Keratinocyte (primary cell): ENCODE results near the gene KIF2C. TPM values are rescaled to one million over a fixed set of nuclear protein-coding genes. Genes with fewer than 3 reads are reported as not detected.

ENCODE experiments used
- DNase-seq: peaks from one replicate; pipeline ENCODE4 v3.0.0-alpha.2; 2011; ENCODE audit warnings: low read depth, missing footprints, low spot score
- FAIRE-seq: peaks from 2 replicates; lab custom pipeline; 2011; peaks lifted over from hg19 to GRCh38; lab: Jason Lieb, UNC
- H2AFZ ChIP-seq: 2 replicates; pipeline ENCODE4 v1.6.0; 2012; ENCODE audit warnings: low read length, control low read depth, inconsistent platforms; ENCODE audit not compliant: control insufficient read depth
- H3K27ac ChIP-seq: 2 replicates; pipeline ENCODE4 v1.5.1; 2011; ENCODE audit warnings: low read length; ENCODE audit not compliant: control insufficient read depth, insufficient read depth
- H3K27me3 ChIP-seq: 3 replicates; pipeline ENCODE4 v1.6.0; 2011; ENCODE audit warnings: low read length; ENCODE audit not compliant: control insufficient read depth, insufficient read depth; ENCODE audit errors: extremely low read depth
- H3K36me3 ChIP-seq, 2 experiments: 2 replicates in 1 of 2; 3 replicates in 1 of 2; pipeline ENCODE4 v1.5.1; 2011; ENCODE audit warnings: low read length in 2 of 2, mild to moderate bottlenecking in 1 of 2; ENCODE audit not compliant: control insufficient read depth in 2 of 2, insufficient read depth in 2 of 2; ENCODE audit errors: extremely low read depth in 1 of 2
- H3K4me1 ChIP-seq: 3 replicates; pipeline ENCODE4 v1.5.1; 2011; ENCODE audit warnings: low read length; ENCODE audit not compliant: control insufficient read depth, insufficient read depth; ENCODE audit errors: extremely low read depth
- H3K4me2 ChIP-seq: 3 replicates; pipeline ENCODE4 v1.6.0; 2011; ENCODE audit warnings: low read depth, low read length; ENCODE audit not compliant: control insufficient read depth, insufficient read depth; ENCODE audit errors: extremely low read depth
- H3K4me3 ChIP-seq, 3 experiments: fragments of 200-600 bp in 1 of 3; sonication (generic) in 1 of 3; 2 replicates in 2 of 3; 3 replicates in 1 of 3; pipeline ENCODE4 v1.5.1; 2011 to 2016; ENCODE audit warnings: low read length in 3 of 3, mild to moderate bottlenecking in 3 of 3, control low read depth in 2 of 3, inconsistent platforms in 1 of 3, low read depth in 1 of 3, mixed read lengths in 1 of 3, mixed run types in 1 of 3, moderate library complexity in 1 of 3; ENCODE audit not compliant: control insufficient read depth in 2 of 3, insufficient read depth in 2 of 3; ENCODE audit errors: extremely low read depth in 1 of 3
- H3K79me2 ChIP-seq: 2 replicates; pipeline ENCODE4 v1.6.0; 2012; ENCODE audit warnings: low read length; ENCODE audit not compliant: control insufficient read depth, insufficient read depth
- H3K9ac ChIP-seq: 3 replicates; pipeline ENCODE4 v1.6.0; 2011; ENCODE audit warnings: low read length; ENCODE audit not compliant: control insufficient read depth, insufficient read depth; ENCODE audit errors: extremely low read depth
- H3K9me1 ChIP-seq: 3 replicates; pipeline ENCODE4 v1.6.0; 2011; ENCODE audit warnings: low read length; ENCODE audit not compliant: control insufficient read depth, insufficient read depth; ENCODE audit errors: extremely low read depth
- H3K9me3 ChIP-seq: 2 replicates; pipeline ENCODE4 v1.5.1; 2012; ENCODE audit warnings: low read depth, low read length; ENCODE audit not compliant: control insufficient read depth
- H4K20me1 ChIP-seq: 3 replicates; pipeline ENCODE4 v1.6.0; 2011; ENCODE audit warnings: low read length; ENCODE audit not compliant: control insufficient read depth, insufficient read depth; ENCODE audit errors: extremely low read depth
- CTCF ChIP-seq, 3 experiments: IDR thresholded peaks in 1 of 3; conservative IDR thresholded peaks in 1 of 3; optimal IDR thresholded peaks in 1 of 3; 2 replicates in 2 of 3; 3 replicates in 1 of 3; pipeline versions ENCODE3 to v1.5.1; 2011; ENCODE audit warnings: low read length in 3 of 3, mild to moderate bottlenecking in 3 of 3, moderate library complexity in 2 of 3, control low read depth in 1 of 3, inconsistent platforms in 1 of 3; ENCODE audit not compliant: insufficient read depth in 2 of 3; ENCODE audit errors: extremely low read depth in 1 of 3
- EZH2 ChIP-seq: IDR thresholded peaks from one replicate; pipeline ENCODE4 v1.6.1; 2012; ENCODE audit warnings: inconsistent platforms, mild to moderate bottlenecking, low read length, moderate library complexity
- dilution Hi-C: fragments of 300-500 bp; cut with MboI; formaldehyde crosslinking; loops from one replicate; pipeline ENCODE4 v1.7.0; 2020; ENCODE audit warnings: low sequenced_read_pairs; ENCODE audit not compliant: extremely low pct_ligation_motif_present
- polyA plus RNA-seq, 5 experiments: library from polyadenylated mRNA; depleted of rRNA in 3 of 5; stranded (reverse) in 3 of 5; stranded (forward) in 1 of 5; unstranded in 1 of 5; fragments of >200 nt; gene quantifications; 1 replicate in 1 of 5; 2 replicates in 3 of 5; 3 replicates in 1 of 5; pipeline versions ENCODE4 v1.2.1 to v1.2.3, GENCODE V29; 2011 to 2012; ENCODE audit warnings: missing spikeins in 2 of 5, low read depth in 1 of 5, low replicate concordance in 1 of 5

Gene KIF2C
- polyA plus RNA-seq, 1 donor (not counting 4 experiments of a cell fraction or from before 2014, with no cell fraction given), result 16.3 TPM

DNA sequence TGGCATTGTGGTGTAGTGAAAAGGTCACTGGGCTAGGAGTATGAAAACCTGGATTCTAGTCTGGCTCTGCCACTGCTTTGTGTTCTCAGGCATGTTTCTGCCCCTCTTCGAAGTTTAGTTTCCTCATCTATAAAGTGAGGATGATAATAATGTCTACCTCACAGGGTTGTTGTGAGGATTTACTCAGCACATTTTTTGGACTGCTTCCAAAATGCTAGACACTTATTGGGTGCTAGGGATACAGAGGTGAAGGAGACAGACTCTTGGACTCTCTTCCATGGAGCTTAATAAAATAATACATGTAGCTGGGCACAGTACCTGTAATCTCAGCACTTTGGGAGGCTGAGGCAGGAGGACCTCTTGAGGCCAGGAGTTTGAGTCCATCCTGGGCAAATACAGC lies 3.6 kb downstream of the KIF2C start:
- no peak overlapping the region for H3K27ac ChIP-seq
- H4K20me1 ChIP-seq, result no peaks in the 10 kb centered on the region
- peaks cover 33% of the 10 kb centered on the region for H3K79me2 ChIP-seq
- H3K9me1 ChIP-seq, result no peaks in the 10 kb centered on the region
- DNase-seq, result no peak
- FAIRE-seq, result no peak
- no peak overlapping the region for H3K4me2 ChIP-seq
- TF ChIP-seq EZH2 (no peak), CTCF (optimal IDR thresholded peaks at IDR 0.05 in 1 of 3, IDR thresholded peaks at IDR 0.05 in 1 of 3, conservative IDR thresholded peaks at IDR 0.05 in 1 of 3; ENCODE audit: extremely low read depth in 1 of 3, insufficient read depth in 2 of 3, low read length in 3 of 3) (no peak)
- no peaks in the 10 kb centered on the region for H3K27me3 ChIP-seq
- H3K4me1 ChIP-seq, result peaks cover 6% of the 10 kb centered on the region
- no peak overlapping the region for H3K4me3 ChIP-seq
- dilution Hi-C loops, result no loop called here
- H3K36me3 ChIP-seq, result peaks cover 0 to 30% of the 10 kb centered on the region in 2 experiments
- H3K9me3 ChIP-seq, result no peaks in the 10 kb centered on the region
- no peak overlapping the region for H3K9ac ChIP-seq
- no peak overlapping the region for H2AFZ ChIP-seq

DNA sequence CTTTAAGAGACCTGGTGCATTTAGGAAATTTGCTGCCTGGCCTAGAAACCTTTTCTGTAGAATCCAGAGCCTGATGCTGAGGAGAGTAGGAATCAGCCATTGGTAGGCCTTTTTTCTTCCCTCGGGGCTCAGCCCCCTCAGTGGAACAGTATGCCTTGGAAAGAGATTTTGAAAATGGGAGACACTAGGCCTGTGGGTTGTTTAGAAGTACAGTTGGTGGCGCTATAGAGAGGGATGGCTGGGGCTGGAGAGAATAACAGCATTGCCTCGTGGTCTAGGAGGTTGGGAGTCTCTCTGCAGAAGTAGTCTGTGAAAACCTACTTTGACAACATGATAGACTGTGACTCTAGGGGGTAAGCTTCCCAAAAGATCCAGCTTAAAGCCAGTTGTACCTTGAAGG lies 8.2 kb downstream of the KIF2C start:
- H3K9ac ChIP-seq, result no peak overlapping the region
- H3K4me2 ChIP-seq, result no peak overlapping the region
- no peaks in the 10 kb centered on the region for H3K4me1 ChIP-seq
- H3K36me3 ChIP-seq, result peaks cover 2 to 38% of the 10 kb centered on the region in 2 experiments
- H4K20me1 ChIP-seq, result no peaks in the 10 kb centered on the region
- DNase-seq, result no peak
- FAIRE-seq, result no peak
- no peak overlapping the region for H3K27ac ChIP-seq
- dilution Hi-C loops, result no loop called here
- H3K79me2 ChIP-seq, result peaks cover 9% of the 10 kb centered on the region
- no peaks in the 10 kb centered on the region for H3K9me3 ChIP-seq
- H3K27me3 ChIP-seq, result no peaks in the 10 kb centered on the region
- no peak for TF ChIP-seq EZH2
- TF ChIP-seq CTCF (optimal IDR thresholded peaks at IDR 0.05 in 1 of 3, IDR thresholded peaks at IDR 0.05 in 1 of 3, conservative IDR thresholded peaks at IDR 0.05 in 1 of 3; ENCODE audit: extremely low read depth in 1 of 3, insufficient read depth in 2 of 3, low read length in 3 of 3), result peak in 1 of 3 experiments; percentile 7
- no peak overlapping the region for H3K4me3 ChIP-seq
- no peaks in the 10 kb centered on the region for H3K9me1 ChIP-seq
- H2AFZ ChIP-seq, result no peak overlapping the region
